ENCODE measurements around the gene PDE4D. TPM values are rescaled to one million over a fixed set of nuclear protein-coding genes. Genes with fewer than 3 reads are reported as not detected.

PDE4D gene
- total and polyA plus RNA-seq, 12 donors = 1.2 to 18.9 (median 2.1) TPM

DNA sequence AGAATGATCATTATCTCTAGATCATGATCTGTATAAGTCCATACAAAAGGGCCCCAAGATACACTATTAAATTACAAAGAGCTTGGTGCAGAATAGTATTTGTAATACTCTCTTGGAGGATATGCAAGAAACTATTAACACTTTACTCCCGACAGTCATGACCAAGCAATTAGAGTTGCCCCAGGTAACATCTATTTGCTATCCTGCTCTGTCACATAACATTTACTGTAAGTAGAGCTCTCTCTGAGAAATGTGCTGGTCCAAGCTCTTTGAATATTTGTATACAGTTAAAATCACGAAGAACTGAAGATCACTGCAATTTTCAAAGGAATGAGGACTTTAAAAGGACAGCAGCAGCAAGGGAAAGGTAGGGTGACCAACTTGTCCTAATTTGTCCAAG, 757.0 kb downstream of the PDE4D start:
- no peak overlapping the region for H3K4me3 ChIP-seq
- DNase-seq = no peak
- intact Hi-C loops (cut with DNase I) = no loop called here
- H3K27ac ChIP-seq = no peak overlapping the region
- H3K27me3 ChIP-seq = no peaks in the 10 kb centered on the region
- TF ChIP-seq, protein P1, sequence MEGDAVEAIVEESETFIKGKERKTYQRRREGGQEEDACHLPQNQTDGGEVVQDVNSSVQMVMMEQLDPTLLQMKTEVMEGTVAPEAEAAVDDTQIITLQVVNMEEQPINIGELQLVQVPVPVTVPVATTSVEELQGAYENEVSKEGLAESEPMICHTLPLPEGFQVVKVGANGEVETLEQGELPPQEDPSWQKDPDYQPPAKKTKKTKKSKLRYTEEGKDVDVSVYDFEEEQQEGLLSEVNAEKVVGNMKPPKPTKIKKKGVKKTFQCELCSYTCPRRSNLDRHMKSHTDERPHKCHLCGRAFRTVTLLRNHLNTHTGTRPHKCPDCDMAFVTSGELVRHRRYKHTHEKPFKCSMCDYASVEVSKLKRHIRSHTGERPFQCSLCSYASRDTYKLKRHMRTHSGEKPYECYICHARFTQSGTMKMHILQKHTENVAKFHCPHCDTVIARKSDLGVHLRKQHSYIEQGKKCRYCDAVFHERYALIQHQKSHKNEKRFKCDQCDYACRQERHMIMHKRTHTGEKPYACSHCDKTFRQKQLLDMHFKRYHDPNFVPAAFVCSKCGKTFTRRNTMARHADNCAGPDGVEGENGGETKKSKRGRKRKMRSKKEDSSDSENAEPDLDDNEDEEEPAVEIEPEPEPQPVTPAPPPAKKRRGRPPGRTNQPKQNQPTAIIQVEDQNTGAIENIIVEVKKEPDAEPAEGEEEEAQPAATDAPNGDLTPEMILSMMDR (IDR thresholded peaks at IDR 0.05) = no peak
- TF ChIP-seq POLR2A (IDR thresholded peaks at IDR 0.05) = no peak
- 43 to 86% (median 64%) methylated on average over 1 to 2 of the region's 2 CpGs for WGBS, 4 donors
- no peaks in the 10 kb centered on the region for H3K9me3 ChIP-seq (replicated peaks in 1 of 3)
- H3K36me3 ChIP-seq (replicated peaks in 1 of 2) = no peaks in the 10 kb centered on the region
- H3K4me1 ChIP-seq (replicated peaks in 1 of 2) = no peaks in the 10 kb centered on the region

DNA sequence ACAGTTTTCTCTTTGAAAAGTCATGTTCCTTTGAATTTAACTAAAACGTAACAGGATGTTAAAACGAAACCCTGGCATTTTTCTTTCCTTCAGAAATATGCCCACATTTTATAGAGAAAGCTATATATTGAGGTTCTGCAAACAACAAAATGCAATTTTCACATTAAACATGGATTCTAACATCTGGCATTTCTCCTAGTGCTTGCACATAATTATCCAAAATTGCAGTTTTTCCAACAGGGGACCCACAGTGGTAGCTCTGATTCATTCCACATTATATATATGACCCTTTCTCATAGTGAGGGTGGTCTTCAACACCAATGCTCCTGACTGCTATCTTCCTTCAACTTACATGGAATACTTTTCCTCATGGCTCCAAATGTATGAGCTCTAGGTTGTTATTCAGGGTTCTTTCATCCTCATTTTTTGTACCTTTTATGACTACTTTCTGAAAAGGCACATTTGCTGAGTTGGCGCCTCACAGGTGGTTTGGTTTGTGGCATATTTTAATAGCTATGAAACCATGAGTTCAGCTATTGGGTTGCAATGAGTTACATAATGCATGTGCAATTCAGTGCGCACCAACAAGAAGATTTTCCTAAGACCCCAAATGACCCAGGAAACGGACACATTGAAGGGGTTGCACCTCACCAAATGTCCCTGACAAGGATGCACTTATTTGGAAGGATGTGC, 758.9 kb downstream of the PDE4D start:
- no peak overlapping the region for H3K27ac ChIP-seq
- 71 to 90% (median 82%) methylated on average over 5 of the region's 5 CpGs for WGBS, 4 donors
- no peaks in the 10 kb centered on the region for H3K4me1 ChIP-seq (replicated peaks in 1 of 2)
- H3K27me3 ChIP-seq = no peaks in the 10 kb centered on the region
- no peak for DNase-seq
- intact Hi-C loops (cut with DNase I) = no loop called here
- no peak for TF ChIP-seq POLR2A (IDR thresholded peaks at IDR 0.05)
- TF ChIP-seq, protein P1 (IDR thresholded peaks at IDR 0.05) = no peak
- H3K36me3 ChIP-seq (replicated peaks in 1 of 2) = no peaks in the 10 kb centered on the region
- H3K4me3 ChIP-seq = no peak overlapping the region
- H3K9me3 ChIP-seq (replicated peaks in 1 of 3) = no peaks in the 10 kb centered on the region

DNA sequence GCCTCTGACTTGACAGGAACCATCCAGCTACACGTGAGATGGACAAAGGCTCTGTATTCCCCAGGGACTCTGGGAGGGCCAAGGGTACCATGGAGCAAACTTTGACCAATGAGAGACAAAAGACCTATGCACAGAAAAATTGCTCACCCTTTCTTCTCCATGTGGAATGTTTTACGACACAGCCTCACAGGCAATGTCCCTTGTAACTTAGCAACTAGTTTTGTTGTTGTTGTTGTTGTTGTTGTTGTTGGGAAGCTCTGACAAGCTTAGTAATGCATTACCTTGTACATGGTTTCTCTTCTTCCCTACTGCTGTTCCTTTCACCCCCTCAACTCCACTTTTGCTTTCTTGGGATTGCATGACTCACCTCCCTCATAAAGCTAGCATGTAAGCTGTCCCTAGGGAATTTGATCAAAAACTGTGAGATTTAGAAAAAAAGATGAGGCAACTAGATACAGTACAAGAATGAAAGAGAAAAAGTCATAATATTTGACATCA, 759.7 kb downstream of the PDE4D start:
- no peak for TF ChIP-seq POLR2A (IDR thresholded peaks at IDR 0.05)
- TF ChIP-seq, protein P1 (IDR thresholded peaks at IDR 0.05) = no peak
- intact Hi-C loops (cut with DNase I) = no loop called here
- Histone ChIP-seq H3K9me3 (replicated peaks in 1 of 3) (no peaks in the 10 kb centered on the region), H3K36me3 (replicated peaks in 1 of 2) (no peaks in the 10 kb centered on the region), H3K4me1 (replicated peaks in 1 of 2) (no peaks in the 10 kb centered on the region), H3K27ac (no peak overlapping the region), H3K27me3 (no peaks in the 10 kb centered on the region), H3K4me3 (no peak overlapping the region)
- no peak for DNase-seq
- 82 to 97% (median 86%) methylated on average over 2 of the region's 2 CpGs for WGBS, 4 donors

DNA sequence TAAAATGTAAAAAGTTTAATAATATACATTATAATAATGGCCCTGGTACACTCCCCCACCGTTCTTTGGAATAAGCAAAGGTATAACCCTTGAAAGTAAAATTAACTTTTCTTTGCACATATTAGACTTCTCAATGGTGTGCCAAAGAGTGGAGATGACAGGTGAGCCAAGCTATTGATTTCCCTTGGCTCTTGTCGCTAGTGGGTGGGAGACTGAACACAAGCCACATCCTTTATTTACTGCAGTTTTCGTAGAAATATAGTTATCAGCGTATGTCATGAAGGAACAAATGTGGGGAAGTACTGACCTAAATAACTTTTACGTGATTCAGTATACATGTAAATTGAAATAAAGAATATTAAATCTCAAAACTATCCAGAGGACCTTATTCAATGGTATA, 761.4 kb downstream of the PDE4D start:
- 89 to 95% (median 93%) methylated on average over 5 of the region's 5 CpGs for WGBS, 4 donors
- intact Hi-C loops (cut with DNase I) = no loop called here

More for the DNA sequence above, 761.4 kb downstream of the PDE4D start:
- peaks cover 0 to 7% of the 10 kb centered on the region in 2 donors for H3K4me1 ChIP-seq (replicated peaks in 1 of 2)
- no peak overlapping the region for H3K4me3 ChIP-seq
- no peaks in the 10 kb centered on the region for H3K27me3 ChIP-seq
- no peaks in the 10 kb centered on the region for H3K9me3 ChIP-seq (replicated peaks in 1 of 3)
- H3K36me3 ChIP-seq (replicated peaks in 1 of 2) = no peaks in the 10 kb centered on the region
- TF ChIP-seq, protein P1 (IDR thresholded peaks at IDR 0.05) = no peak
- TF ChIP-seq POLR2A (IDR thresholded peaks at IDR 0.05) = no peak
- DNase-seq = no peak
- H3K27ac ChIP-seq = no peak overlapping the region
